B cell (primary cell): ENCODE measurements around the gene UBASH3B.

Experiments
- CTCF ChIP-seq: fragments of 200-600 bp; IDR thresholded peaks from one replicate; pipeline ENCODE4 v1.8.0; 2022; ENCODE audit warnings: antibody characterized with exemption, mild to moderate bottlenecking
- EZH2 ChIP-seq: IDR thresholded peaks from 2 replicates; pipeline ENCODE4 v1.6.1; 2012; ENCODE audit warnings: borderline replicate concordance, low read depth, mild to moderate bottlenecking, moderate library complexity, low read length; ENCODE audit not compliant: insufficient read depth, poor library complexity, severe bottlenecking

DNA sequence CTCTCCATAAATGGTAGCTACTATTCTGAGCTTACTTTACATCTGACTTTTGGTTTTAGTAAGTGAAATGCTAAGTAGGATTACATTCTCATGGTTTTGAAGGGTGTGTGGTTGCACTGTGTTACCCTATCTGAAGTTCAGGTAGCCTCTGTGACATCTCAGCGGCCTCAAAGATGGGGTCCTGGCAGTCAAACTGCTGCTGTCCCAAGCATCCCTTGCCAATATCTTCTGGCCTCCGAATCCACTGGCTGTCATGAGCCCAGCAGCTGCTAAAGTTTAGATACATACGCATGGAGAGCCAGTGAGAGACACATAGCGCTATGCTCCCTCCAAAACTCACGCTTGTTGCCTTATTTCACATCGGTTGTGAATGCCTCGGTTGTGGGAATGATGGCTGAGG is 34.9 kb downstream of the UBASH3B start:
- TF ChIP-seq CTCF (no peak), EZH2 (no peak)
